Mammary epithelial cell (primary cell): ENCODE data around the gene KCND2.

Experiments used
- CTCF ChIP-seq, 2 donors: IDR thresholded peaks in 1 of 2; conservative IDR thresholded peaks in 1 of 2; 2 replicates each; pipeline ENCODE4 v1.5.1; 2011 to 2012; ENCODE audit warnings: inconsistent platforms in 2 of 2, low read length in 2 of 2, mild to moderate bottlenecking in 2 of 2, control low read depth in 1 of 2, low read depth in 1 of 2; ENCODE audit not compliant: insufficient read depth in 1 of 2; ENCODE audit errors: extremely low read depth in 1 of 2
- EZH2 ChIP-seq: IDR thresholded peaks from 2 replicates; pipeline ENCODE4 v1.6.1; 2012; ENCODE audit warnings: low read length, inconsistent platforms, borderline replicate concordance

DNA sequence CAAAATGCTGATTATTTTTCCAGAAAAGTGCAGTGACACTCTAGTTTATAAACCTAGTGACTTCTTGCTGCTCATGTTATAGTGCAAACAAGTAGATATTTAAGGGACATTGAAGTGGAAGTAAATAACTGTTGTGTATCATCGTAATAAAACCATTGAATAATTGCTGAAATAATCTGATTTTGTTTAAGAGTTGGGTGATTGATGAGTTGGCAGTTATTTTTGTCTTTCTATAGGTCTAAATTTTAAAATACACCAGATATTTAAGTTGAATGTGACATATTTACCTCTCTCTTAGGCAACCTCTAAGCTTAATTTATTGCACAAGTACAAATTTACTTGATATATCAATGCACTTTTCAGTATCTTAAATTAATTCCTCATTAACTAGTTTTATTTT lies 392.1 kb downstream of the KCND2 start:
- TF ChIP-seq CTCF (conservative IDR thresholded peaks at IDR 0.05 in 1 of 2, IDR thresholded peaks at IDR 0.05 in 1 of 2; ENCODE audit: extremely low read depth in 1 of 2, insufficient read depth in 1 of 2, low read depth in 1 of 2, low read length in 2 of 2) = no peak
- no peak for TF ChIP-seq EZH2
